GM18499 (cell line): ENCODE data around the gene SNX6.
"Not testable (repeated sequence)": the region's sequence is repeated elsewhere in the genome, so short reads cannot be mapped to it uniquely, and the experiment has no call there.

Experiments
- ATAC-seq: cut with Tn5 transposase; IDR thresholded peaks from one replicate; pipeline ENCODE4 v1.9.1; 2021; ENCODE audit warnings: moderate number of reproducible peaks; ENCODE audit not compliant: insufficient read depth, unreplicated experiment

The SNX6 gene

GRCh38 chr14:34571771-34572170 is 58.2 kb downstream of the SNX6 start:
- no peak for ATAC-seq

- ATAC-seq, result no peak
Measured at GRCh38 chr14:34569750-34570149, 60.2 kb downstream of the SNX6 start.

GRCh38 chr14:34568803-34569202 is 61.1 kb downstream of the SNX6 start:
- no peak for ATAC-seq

GRCh38 chr14:34562776-34563150 is 67.2 kb downstream of the SNX6 start:
- no peak for ATAC-seq

- not testable (repeated sequence) for ATAC-seq
Measured at GRCh38 chr14:34562037-34562775, 67.7 kb downstream of the SNX6 start.

- peak; percentile 22 for ATAC-seq
Measured at GRCh38 chr14:34556498-34556829, 73.5 kb downstream of the SNX6 start.

- ATAC-seq, result peak; percentile 76
Measured at GRCh38 chr14:34555583-34556497, 74.1 kb downstream of the SNX6 start.

- no peak for ATAC-seq
Measured at GRCh38 chr14:34554540-34555250, 75.3 kb downstream of the SNX6 start.

- not testable (repeated sequence) for ATAC-seq
Measured at GRCh38 chr14:34549276-34549966, 80.5 kb downstream of the SNX6 start.

GRCh38 chr14:34548472-34548981 is 81.4 kb downstream of the SNX6 start:
- ATAC-seq, result no peak

GRCh38 chr14:34547136-34547520 is 82.8 kb downstream of the SNX6 start:
- peak; percentile 30 for ATAC-seq

- peak; percentile 62 for ATAC-seq
Measured at GRCh38 chr14:34546272-34547135, 83.4 kb downstream of the SNX6 start.

- not testable (repeated sequence) for ATAC-seq
Measured at GRCh38 chr14:34540181-34541059, 89.5 kb downstream of the SNX6 start.

GRCh38 chr14:34539407-34540180 is 90.4 kb downstream of the SNX6 start, which contains the start of gene EAPP:
TSS of gene EAPP (minus strand) at chr14:34539701. CDS start at chr14:34539628, 73 bp downstream.
- ATAC-seq, result peak; percentile 82

GRCh38 chr14:34538871-34539406 is 91.0 kb downstream of the SNX6 start:
- ATAC-seq, result peak; percentile 7

GRCh38 chr14:34538096-34538495 is 91.9 kb downstream of the SNX6 start:
- ATAC-seq, result not testable (repeated sequence)

GRCh38 chr14:34537677-34538009 is 92.3 kb downstream of the SNX6 start:
- ATAC-seq, result no peak
